Uterus (tissue), 4 donors: Measurements from ENCODE around the gene PLAGL1. TPM values are rescaled to one million over a fixed set of nuclear protein-coding genes. Genes with fewer than 3 reads are reported as not detected.

ENCODE experiments used
- DNase-seq, 2 donors: peaks; one replicate each; pipeline ENCODE4 v3.0.0-alpha.2; 2019 to 2020
- H3K27ac ChIP-seq, 2 donors: fragments of 200-600 bp; sonication (generic); 1 replicate in 1 of 2; 2 replicates in 1 of 2; pipeline ENCODE4 v1.5.1; 2016 to 2018
- H3K27me3 ChIP-seq, 2 donors: fragments of 200-600 bp; sonication (generic); one replicate each; pipeline ENCODE4 v1.5.1; 2018 to 2019; ENCODE audit warnings: control low read depth in 1 of 2
- H3K36me3 ChIP-seq, 2 donors: fragments of 200-600 bp; sonication (generic); one replicate each; pipeline ENCODE4 v1.5.1; 2019; ENCODE audit warnings: control low read depth in 1 of 2
- H3K4me1 ChIP-seq, 2 donors: fragments of 200-600 bp; sonication (generic); one replicate each; pipeline ENCODE4 v1.5.1; 2018 to 2019; ENCODE audit warnings: control low read depth in 1 of 2
- H3K4me3 ChIP-seq, 2 donors: fragments of 200-600 bp; sonication (generic); 1 replicate in 1 of 2; 2 replicates in 1 of 2; pipeline ENCODE4 v1.5.1; 2018 to 2019; ENCODE audit warnings: mild to moderate bottlenecking in 1 of 2
- H3K9me3 ChIP-seq, 2 donors: fragments of 200-600 bp; sonication (generic); one replicate each; pipeline ENCODE4 v1.5.1; 2019; ENCODE audit warnings: control low read depth in 1 of 2
- CTCF ChIP-seq, 4 experiments: fragments of 200-600 bp in 2 of 4; fragments of 450-650 bp in 2 of 4; sonication (generic) in 2 of 4; IDR thresholded peaks; one replicate each; pipeline ENCODE4 v1.5.1; 2016 to 2019; ENCODE audit warnings: antibody characterized with exemption in 4 of 4, mild to moderate bottlenecking in 2 of 4, moderate library complexity in 1 of 4
- POLR2A ChIP-seq, 2 donors: fragments of 450-650 bp; IDR thresholded peaks; one replicate each; pipeline ENCODE4 v1.6.1; 2016; ENCODE audit warnings: antibody characterized with exemption in 2 of 2, mild to moderate bottlenecking in 1 of 2, moderate library complexity in 1 of 2
- intact Hi-C: fragments of 100-400 bp; cut with DNase I; formaldehyde crosslinking; loops from one replicate; pipeline ENCODE4 v1.15.1; 2023; ENCODE audit warnings: low total_unique reads
- total RNA-seq, 4 donors: library from RNA; depleted of rRNA in 3 of 4; stranded (reverse); fragments of >200 nt in 3 of 4; gene quantifications; one replicate each; pipeline versions ENCODE4 v1.1.0 to v1.2.4, GENCODE V29; 2014 to 2023
- donor health status: DM: yes; HTN: yes; CAD: no.

Gene PLAGL1
- total RNA-seq, 4 donors from 2014 or later = 8.7 to 76.9 (median 29.3) TPM

GRCh38 chr6:144033816-144034735, 26.0 kb upstream of the PLAGL1 start:
- TF ChIP-seq POLR2A (IDR thresholded peaks at IDR 0.05) = no peak
- no peak for TF ChIP-seq CTCF (IDR thresholded peaks at IDR 0.05)
- Histone ChIP-seq H3K27ac (no peak overlapping the region), H3K4me1 (no peaks in the 10 kb centered on the region), H3K27me3 (no peaks in the 10 kb centered on the region), H3K4me3 (no peak overlapping the region), H3K36me3 (no peaks in the 10 kb centered on the region), H3K9me3 (no peaks in the 10 kb centered on the region)
- intact Hi-C loops = no loop called here
- no peak for DNase-seq

- Histone ChIP-seq H3K4me1 (no peaks in the 10 kb centered on the region), H3K36me3 (no peaks in the 10 kb centered on the region), H3K27ac (no peak overlapping the region), H3K27me3 (no peaks in the 10 kb centered on the region), H3K9me3 (no peaks in the 10 kb centered on the region), H3K4me3 (no peak overlapping the region)
- no peak for DNase-seq
- TF ChIP-seq POLR2A (IDR thresholded peaks at IDR 0.05) (no peak), CTCF (IDR thresholded peaks at IDR 0.05) (no peak)
- intact Hi-C loops = no loop called here
These were observed 21.4 kb upstream of the PLAGL1 start for GRCh38 chr6:144029452-144029851.

GRCh38 chr6:144027932-144028587, 20.0 kb upstream of the PLAGL1 start:
- TF ChIP-seq CTCF (IDR thresholded peaks at IDR 0.05) (no peak), POLR2A (IDR thresholded peaks at IDR 0.05) (no peak)
- Histone ChIP-seq H3K27me3 (no peaks in the 10 kb centered on the region), H3K9me3 (no peaks in the 10 kb centered on the region), H3K27ac (no peak overlapping the region), H3K4me1 (no peaks in the 10 kb centered on the region), H3K4me3 (no peak overlapping the region), H3K36me3 (no peaks in the 10 kb centered on the region)
- DNase-seq = no peak
- intact Hi-C loops = no loop called here

GRCh38 chr6:144023216-144023615, 15.2 kb upstream of the PLAGL1 start:
- Histone ChIP-seq H3K36me3 (no peaks in the 10 kb centered on the region), H3K4me1 (no peaks in the 10 kb centered on the region), H3K4me3 (no peak overlapping the region), H3K27ac (no peak overlapping the region), H3K9me3 (no peaks in the 10 kb centered on the region), H3K27me3 (no peaks in the 10 kb centered on the region)
- no peak for DNase-seq
- TF ChIP-seq POLR2A (IDR thresholded peaks at IDR 0.05) = no peak
- TF ChIP-seq CTCF (IDR thresholded peaks at IDR 0.05) = no peak
- intact Hi-C loops = no loop called here

- Histone ChIP-seq H3K9me3 (no peaks in the 10 kb centered on the region), H3K36me3 (no peaks in the 10 kb centered on the region), H3K4me1 (no peaks in the 10 kb centered on the region), H3K27me3 (no peaks in the 10 kb centered on the region), H3K4me3 (no peak overlapping the region), H3K27ac (no peak overlapping the region)
- no peak for DNase-seq
- TF ChIP-seq CTCF (IDR thresholded peaks at IDR 0.05) (no peak), POLR2A (IDR thresholded peaks at IDR 0.05) (no peak)
- intact Hi-C loops = no loop called here
These were observed 11.9 kb upstream of the PLAGL1 start for GRCh38 chr6:144019929-144020328.
